AG04449 (cell line): Measurements from ENCODE around the gene E2F4.

Experiments
- CTCF ChIA-PET: fragments of 350-600 bp; formaldehyde crosslinking; extraction: SDS; loops from one replicate; lab custom pipeline; 2021; ENCODE audit warnings: antibody characterized with exemption; lab: Yijun Ruan, JAX
- POLR2A ChIA-PET: fragments of 400-600, 350-600 bp; formaldehyde crosslinking; extraction: SDS; loops from one replicate; lab custom pipeline; 2020; ENCODE audit warnings: antibody characterized with exemption, inconsistent platforms; lab: Yijun Ruan, JAX
- DNase-seq: peaks from one replicate; pipeline ENCODE4 v3.0.0-alpha.2; 2010; ENCODE audit warnings: low read depth, low spot score
- H3K4me3 ChIP-seq: 2 replicates; pipeline ENCODE4 v1.5.1; 2011; ENCODE audit warnings: low read depth, mild to moderate bottlenecking, control low read depth, low read length
- CTCF ChIP-seq: IDR thresholded peaks from one replicate; pipeline ENCODE4 v1.5.1; 2011; ENCODE audit warnings: mild to moderate bottlenecking, moderate library complexity, low read length, control low read depth, inconsistent platforms; ENCODE audit not compliant: insufficient read depth; ENCODE audit errors: missing control alignments

E2F4 gene

GRCh38 chr16:67150833-67151396, 41.0 kb upstream of the E2F4 start, which contains the start of gene B3GNT9:
Gene B3GNT9, minus strand, starts transcription at chr16:67150998. Its CDS starts 513 bp downstream, at chr16:67150485.
- no peak for DNase-seq
- ChIA-PET CTCF (interaction anchor here (0.8 to 13.2 kb wide), 17 partner anchors 9 to 203 kb away, joined by 3 to 241 read pairs (median 4); partner anchors contain the start of genes CES3, FBXL8, NOL3 and TRADD), POLR2A (interaction anchor here (0.7 to 1.5 kb wide), 7 partner anchors 9 to 133 kb away, joined by 3 to 6 read pairs (median 4); partner anchors contain the start of gene NOL3)
- peak within 1 kb of the TSS; percentile 64 for H3K4me3 ChIP-seq
- TF ChIP-seq CTCF = no peak

- POLR2A ChIA-PET = interaction anchor here (1.1 to 1.5 kb wide), 4 partner anchors 10 to 134 kb away, joined by 3 to 6 read pairs (median 4); no protein-coding TSS in a partner anchor
- peak overlapping the region; percentile 64 for H3K4me3 ChIP-seq
- no peak for DNase-seq
- TF ChIP-seq CTCF = no peak
- CTCF ChIA-PET = interaction anchor here (0.8 to 13.2 kb wide), 17 partner anchors 8 to 204 kb away, joined by 3 to 241 read pairs (median 4); partner anchors contain the start of genes CES3, FBXL8, NOL3 and TRADD
These were observed 40.4 kb upstream of the E2F4 start for GRCh38 chr16:67151431-67152097.

DNA sequence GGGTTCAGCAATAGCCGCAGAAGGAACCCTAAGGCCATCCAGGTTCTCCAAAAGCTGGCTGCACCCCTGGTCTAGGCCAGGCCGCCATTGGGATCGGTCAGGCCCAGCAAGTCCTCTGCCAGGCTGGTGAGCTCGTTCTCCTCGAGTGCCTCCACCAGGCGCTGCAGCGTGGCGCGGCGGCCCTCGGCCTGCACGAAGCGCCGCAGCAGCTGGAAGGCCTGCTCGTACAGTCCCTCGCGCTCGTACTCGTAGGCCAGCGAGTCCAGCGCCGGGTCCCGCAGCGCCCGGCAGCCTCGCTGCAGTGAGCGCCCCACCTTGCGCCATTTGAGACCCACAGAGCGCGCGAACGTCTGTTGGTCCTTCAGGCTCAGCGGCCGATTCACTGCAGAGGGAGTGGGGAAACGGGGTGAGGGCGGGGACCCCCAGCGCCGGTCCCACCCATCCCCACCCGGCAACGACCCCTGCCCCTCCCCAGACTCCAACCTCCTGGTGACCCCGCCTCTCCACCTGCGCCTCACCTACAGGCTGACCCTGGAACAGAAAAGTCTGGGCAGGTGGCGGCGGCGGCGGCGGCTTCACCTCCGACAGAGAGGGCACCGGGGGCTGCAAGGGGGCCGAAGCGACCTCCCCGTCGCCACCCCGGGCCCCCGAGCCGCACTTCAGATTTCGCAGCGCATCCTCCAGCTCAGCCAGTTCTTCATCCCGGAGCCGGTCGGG, 37.2 kb upstream of the E2F4 start:
- CTCF ChIA-PET = interaction anchor here (0.6 to 13.2 kb wide), 62 partner anchors 9 to 356 kb away, joined by 3 to 241 read pairs (median 7); partner anchors contain the start of genes CBFB, CES3, CES4A and EXOC3L1

GRCh38 chr16:67155295-67156142, 36.4 kb upstream of the E2F4 start:
- no peak for DNase-seq
- ChIA-PET POLR2A (interaction anchor here (0.5 to 1.1 kb wide), 4 partner anchors 18 to 141 kb away, joined by 3 to 6 read pairs (median 3); no protein-coding TSS in a partner anchor), CTCF (interaction anchor here (0.6 to 13.2 kb wide), 63 partner anchors 8 to 527 kb away, joined by 3 to 241 read pairs (median 7); partner anchors contain the start of genes CBFB, CES3, CES4A and EXOC3L1)
- peak; percentile 85 for TF ChIP-seq CTCF
- H3K4me3 ChIP-seq = peak overlapping the region; percentile 34

More for the DNA sequence above, 37.2 kb upstream of the E2F4 start:
- POLR2A ChIA-PET = interaction anchor here (0.5 to 1.1 kb wide), 4 partner anchors 19 to 140 kb away, joined by 3 to 6 read pairs (median 3); no protein-coding TSS in a partner anchor
- peak overlapping the region; percentile 34 for H3K4me3 ChIP-seq
- no peak for TF ChIP-seq CTCF
- no peak for DNase-seq

DNA sequence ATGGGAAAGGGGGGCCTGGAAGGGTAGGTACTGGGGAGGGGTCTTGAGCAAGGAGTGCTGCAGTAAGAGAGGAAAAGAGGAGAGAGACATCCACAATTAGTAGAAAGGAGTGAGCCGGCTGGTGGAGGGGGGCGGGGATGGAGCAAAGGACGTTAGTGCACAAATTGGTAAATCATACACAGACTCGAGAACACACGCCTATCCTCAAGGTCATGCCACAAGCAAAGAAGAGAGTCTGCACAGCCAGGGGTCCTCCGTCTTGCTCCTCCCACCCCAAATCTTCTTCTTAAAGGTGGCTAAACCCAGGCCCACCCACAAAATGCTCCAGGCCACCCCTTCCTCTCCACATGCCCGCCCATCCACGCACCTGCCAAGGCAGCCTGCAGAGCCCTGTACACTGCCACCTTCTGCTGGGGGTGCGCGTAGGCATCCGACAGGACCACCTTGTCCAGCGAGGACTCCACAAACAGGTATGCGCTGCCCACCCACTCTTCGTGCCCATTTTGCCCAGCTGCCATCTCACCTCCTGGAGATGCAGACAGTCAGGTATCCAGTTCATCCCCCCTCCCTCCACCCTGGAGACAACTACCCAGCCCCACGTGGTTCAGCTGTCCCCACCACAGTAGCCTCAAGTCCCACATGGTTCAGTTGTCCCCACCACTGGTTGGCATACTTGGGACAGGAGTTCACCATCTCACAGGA, 35.7 kb upstream of the E2F4 start:
- no peak overlapping the region for H3K4me3 ChIP-seq
- POLR2A ChIA-PET = no interaction called here
- no peak for DNase-seq
- CTCF ChIA-PET = interaction anchor here (0.7 to 13.2 kb wide), 30 partner anchors 11 to 318 kb away, joined by 3 to 241 read pairs (median 8); partner anchors contain the start of genes CBFB, CES3, EXOC3L1 and HSF4
- no peak for TF ChIP-seq CTCF
